GM18502 (cell line): ENCODE results near the gene TREML4.
"Not testable (repeated sequence)": the region's sequence is repeated elsewhere in the genome, so short reads cannot be mapped to it uniquely, and the experiment has no call there.

ENCODE experiments used
- ATAC-seq: cut with Tn5 transposase; IDR thresholded peaks from one replicate; pipeline ENCODE4 v1.9.1; 2021; ENCODE audit warnings: mild to moderate bottlenecking; ENCODE audit not compliant: unreplicated experiment, poor library complexity

TREML4 gene

DNA sequence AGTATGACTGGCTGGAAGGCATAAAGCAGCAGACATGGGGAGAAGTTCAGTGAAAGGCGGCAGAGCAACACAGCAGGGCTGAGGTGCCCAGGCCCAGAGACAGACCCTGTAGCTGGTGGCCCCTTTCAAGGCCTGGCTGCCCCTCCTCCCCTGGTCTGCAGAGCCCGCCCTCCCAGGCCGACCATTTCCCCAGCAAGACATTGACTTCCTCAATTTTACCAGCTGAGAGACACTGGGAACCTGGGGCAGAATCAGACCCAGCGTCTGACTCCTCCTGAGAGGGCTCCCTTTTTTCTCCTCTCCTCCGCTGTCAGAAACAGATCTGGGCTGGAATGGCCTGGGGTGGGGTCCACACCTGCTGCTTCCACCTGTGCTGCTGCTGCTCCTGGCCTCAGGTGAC is at the start of gene TREML4:
Gene TREML4 (plus strand): TSS at position 254 of the 400 bp plus-strand sequence. CDS start 79 bp downstream, at position 333.
- no peak for ATAC-seq

DNA sequence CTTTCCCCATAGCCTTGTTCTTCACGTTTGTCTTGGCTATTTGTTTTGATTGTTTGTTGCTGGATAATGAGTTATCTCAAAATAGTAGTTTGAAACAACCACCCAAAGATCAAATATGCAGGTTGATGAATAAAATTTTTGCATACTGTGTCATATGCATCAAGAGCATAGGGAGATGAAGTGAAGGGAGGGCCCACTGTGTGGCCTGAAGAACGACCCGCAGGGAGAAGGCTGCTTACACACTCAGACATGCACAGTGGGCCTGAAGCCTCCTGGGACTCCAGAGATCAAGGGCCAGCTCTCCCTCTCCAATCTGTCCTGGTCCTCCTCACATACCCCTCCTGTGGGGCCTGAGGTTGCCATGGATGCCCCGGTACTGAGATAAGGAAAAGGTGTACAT is 49.0 kb upstream of the TREML4 start:
- no peak for ATAC-seq

DNA sequence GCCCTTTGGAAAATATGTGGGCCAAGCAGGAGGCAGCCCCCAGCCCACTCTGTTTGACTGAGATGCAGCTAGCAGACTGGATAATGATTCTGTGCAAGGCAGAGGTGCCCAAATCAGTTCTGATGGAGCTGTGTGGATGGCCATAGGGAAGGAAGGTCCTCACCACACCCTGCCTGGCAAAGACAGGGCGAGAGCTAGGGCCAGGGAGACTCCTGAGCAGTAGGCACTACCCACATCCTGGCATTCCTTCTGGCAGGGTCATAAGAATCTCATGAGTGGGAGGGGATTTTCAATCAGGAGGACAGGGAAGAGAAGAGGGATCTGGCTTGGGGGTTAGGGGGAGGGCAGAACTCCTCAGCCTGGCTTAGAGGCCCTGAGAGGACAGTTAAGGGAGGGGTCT is 46.6 kb upstream of the TREML4 start:
- ATAC-seq = no peak

DNA sequence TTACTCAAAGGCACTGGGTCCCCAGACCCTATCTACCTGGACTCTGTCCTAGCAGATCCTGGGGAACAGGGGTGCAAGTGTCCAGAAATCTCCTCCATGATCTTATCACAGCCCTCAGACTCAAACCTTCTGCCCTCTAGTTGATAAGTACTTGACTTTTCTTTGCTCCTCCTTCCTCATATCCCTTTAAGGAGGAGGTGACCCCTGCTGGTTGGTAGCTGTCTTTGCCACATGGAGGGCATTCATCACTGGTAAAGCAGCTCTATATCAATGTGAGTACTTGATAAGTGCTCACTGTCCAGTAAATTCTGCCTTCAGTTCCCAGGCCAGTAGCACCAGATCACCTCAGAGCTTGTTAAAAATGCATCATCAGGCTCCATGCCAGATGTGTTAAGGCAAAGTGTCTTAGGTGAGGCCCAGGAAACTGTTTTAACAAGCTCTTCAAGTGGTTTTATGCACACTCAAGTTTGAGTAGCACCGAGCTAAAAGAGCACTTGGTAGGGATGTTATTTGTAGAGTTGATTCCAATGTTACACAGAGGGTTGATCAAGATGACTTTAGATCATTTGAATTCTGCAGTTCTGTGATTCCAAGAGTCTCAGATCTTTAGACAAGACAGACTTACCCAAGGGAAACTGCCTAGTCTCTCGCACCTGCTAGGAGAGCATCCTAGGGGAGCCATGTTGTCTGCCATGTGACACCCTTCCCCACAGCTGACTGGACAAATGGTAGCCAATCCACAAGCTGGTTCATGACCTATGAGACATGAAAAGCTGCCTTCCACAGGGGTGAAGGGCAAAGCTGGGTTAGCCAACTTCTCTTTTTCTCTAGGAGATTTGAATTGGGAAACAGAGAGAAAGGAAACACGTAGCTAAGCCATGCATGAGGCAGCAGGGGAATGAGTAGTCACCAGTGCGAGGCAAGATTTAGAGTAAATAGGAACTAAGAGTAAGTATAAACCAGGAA is 45.8 kb upstream of the TREML4 start:
- ATAC-seq = peak; percentile 71

- no peak for ATAC-seq
Measured at GRCh38 chr6:41184761-41185160, 43.4 kb upstream of the TREML4 start.

DNA sequence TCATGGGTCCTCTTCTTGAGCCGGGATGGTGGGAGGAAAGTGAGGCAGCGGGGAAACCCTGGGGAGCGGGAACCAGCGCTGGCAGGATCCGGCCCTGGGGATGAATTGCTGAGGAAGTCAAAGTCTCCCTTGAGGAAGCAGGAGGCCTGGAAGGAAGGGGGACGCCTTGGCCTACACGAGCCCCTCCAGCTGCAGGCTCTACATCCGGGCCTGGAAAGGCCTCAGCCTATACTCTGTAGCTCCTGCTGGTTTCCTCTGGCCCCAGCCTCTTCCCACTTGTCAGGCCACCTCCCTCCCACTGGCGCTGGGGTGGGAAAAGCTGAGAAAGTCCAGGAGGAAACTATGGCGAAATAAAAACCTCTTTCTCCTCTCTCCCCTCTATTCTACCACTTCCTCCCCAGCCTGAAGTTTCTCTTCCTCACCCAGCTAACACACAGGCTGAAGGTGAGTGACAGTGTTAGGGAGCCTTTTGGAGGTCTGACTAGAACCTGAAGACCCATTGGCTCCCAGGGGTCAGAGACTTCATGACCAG is 42.1 kb upstream of the TREML4 start:
- ATAC-seq = no peak

DNA sequence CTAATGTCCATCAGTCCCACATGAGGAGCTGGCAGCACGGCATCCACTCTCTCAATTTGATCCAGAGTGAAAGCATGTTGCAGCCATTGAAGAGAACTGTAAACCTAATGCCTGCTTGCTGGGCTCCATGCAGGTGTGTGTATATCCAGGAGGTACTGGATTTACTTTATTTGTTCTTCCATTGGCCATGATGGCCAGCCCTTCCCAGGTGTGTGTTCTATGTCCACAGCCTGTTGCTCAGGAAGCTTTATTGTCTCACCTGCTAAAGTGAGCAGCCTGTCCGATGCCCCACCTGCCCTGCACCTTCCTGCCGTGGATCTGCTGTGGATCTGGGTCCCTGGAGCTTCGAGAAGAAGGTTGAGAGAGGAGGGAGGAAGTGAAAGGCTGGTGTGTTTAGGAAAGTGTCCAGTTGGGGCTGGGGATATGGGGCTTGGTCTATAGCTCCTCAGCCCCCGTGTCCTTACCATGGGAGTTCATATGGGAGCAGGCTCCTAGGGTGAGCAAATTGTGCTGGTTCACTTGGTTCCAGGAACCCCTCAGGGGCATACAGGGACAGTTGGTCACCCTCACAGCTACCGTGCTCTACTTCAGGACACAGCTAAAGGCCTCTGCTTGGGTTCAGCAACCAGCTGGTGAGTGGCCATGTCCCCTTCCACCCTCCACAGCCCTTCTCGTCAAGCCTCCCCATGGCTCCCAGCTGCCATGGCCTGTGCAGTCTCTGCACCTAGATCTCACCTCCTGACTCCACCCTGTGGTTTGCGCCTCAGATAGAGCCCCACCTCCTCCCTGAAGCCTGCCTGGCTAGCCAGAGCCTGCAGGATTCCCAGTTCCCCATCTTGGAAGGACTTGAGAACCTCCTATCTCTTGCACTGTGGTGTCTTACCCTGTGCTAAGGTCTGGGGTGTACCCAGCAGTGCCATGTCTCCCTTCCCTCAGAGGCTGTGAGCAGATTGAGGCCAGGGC is 39.9 kb upstream of the TREML4 start:
- ATAC-seq = no peak

DNA sequence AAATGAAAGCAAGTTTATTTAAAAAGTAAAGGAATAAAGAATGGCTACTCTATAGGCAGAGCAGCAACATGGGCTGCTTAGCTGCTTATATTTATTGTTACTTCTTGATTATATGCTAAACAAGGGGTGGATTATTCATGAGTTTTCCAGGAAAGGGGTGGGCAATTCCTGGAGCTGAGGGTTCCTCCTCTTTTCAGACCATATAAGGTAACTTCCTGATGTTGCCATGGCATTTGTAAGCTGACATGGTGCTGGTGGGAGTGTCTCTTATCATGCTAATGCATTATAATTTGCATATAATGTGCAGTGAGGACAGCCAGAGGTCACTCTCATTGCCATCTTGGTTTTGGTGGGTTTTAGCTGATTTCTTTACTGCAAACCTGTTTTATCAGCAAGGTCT is 39.1 kb upstream of the TREML4 start:
- ATAC-seq = not testable (repeated sequence)

GRCh38 chr6:41189967-41190366 is 38.2 kb upstream of the TREML4 start:
- ATAC-seq = no peak

DNA sequence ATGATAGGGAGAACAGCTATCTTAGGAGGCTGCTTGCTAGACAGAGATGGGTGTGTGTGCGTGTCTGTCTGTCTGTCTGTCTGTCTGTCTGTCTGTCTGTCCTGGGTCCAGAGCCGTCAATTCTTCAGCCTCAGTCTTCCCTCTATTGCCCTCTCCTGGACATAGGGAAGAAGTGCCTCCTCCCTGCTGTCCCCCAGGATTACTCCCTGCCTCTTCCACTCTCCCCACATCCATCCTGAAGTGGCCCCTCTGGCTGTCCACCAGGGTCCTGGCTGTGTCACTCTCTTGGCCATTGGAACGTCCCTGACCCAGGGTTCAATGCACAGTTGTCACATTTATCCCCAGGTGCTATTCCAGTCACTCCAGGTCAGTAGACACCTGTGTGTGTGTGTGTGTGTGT is 37.4 kb upstream of the TREML4 start:
- ATAC-seq = no peak

DNA sequence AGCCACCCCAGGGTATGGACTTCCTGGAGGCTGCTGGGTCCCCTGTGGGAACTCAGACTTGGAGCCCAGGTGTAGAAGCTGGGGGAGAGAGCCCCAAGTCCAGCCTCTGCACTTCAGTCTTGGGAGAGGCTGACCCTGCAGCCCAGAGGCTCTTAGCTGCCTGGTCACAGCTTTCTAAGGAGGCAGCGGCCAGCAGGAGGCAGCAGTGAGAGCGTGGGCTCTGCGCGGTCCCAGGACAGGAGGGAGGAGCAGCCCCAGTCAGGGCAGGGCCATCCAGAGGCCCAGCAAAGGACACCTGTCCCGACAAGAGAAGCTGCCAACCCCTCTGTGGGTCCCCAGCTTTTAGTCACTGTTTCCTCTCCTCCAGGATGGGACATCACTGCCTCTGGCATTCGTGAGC is 36.6 kb upstream of the TREML4 start:
- ATAC-seq = no peak

GRCh38 chr6:41193171-41193734 is 34.9 kb upstream of the TREML4 start:
- no peak for ATAC-seq

DNA sequence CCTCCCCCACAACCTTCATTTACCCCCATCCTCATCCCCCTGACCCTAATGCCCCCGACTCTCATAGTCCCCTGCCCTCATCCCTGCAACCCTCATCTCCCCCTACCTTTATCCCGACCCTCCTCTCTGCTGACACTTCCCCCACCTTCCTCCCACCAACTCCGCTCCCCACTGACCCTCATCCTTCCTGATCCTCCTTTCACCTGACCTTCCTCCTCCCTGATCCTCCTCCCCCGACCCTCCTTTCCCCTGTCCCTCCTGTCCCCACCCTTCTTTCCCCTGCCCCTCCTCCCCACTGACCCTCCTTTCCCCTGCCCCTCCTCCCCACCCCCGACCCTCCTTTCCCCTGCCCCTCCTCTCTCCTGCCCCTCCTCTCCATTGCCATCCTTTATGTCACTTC is 34.3 kb upstream of the TREML4 start:
- ATAC-seq = no peak

DNA sequence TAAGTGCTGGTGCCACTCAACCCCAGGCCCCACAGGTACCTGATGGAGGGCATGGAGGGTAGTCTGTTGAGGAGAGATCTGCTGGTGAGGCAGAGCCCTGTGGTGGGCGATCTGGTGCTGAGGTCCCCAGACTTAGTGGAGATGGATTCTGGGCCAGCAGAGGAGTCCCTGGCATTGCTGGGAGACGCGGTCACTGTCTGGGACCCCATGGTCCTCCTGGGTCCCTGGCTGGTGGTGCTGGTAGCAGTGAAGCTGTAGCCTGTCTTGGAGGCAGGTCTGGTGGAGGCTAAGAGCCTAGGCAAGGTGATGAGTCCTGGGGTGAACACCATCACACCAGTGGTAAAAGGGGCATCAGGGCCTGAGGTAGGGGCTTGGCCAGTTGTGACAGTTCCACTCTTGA is 33.8 kb upstream of the TREML4 start:
- ATAC-seq = no peak

- no peak for ATAC-seq
Measured at GRCh38 chr6:41197234-41197633, 30.9 kb upstream of the TREML4 start.

GRCh38 chr6:41199552-41200246 is 28.4 kb upstream of the TREML4 start:
- peak; percentile 67 for ATAC-seq

DNA sequence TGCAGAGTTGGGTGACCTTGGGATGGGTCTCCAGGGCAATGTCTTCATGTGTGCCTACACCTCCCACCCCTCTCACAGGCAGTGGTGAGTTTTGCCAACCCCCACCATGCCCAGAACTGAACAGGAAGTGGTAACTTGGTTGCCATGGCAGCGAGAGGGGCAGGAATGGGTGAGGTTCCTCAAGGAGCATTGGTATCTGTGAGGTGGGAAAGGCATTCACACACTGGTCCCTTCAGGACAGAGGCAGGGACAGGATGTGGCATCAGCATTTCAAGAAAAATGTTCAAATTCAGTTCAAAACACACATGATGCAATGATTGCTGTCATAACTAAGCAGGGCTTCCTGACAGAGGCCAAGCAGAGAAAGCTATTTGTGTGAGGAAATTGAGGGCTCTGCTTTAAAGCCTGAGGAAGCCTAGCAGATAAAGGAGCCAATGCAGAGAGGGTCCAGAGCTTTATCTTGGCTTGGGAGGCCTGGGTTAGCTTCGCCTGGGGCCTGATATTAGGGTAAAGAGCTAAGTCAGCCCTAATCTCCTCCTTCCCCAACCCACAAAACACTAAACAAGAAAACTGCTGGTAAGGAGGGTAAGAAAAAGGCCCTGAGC is 27.8 kb upstream of the TREML4 start:
- ATAC-seq = peak; percentile 32

DNA sequence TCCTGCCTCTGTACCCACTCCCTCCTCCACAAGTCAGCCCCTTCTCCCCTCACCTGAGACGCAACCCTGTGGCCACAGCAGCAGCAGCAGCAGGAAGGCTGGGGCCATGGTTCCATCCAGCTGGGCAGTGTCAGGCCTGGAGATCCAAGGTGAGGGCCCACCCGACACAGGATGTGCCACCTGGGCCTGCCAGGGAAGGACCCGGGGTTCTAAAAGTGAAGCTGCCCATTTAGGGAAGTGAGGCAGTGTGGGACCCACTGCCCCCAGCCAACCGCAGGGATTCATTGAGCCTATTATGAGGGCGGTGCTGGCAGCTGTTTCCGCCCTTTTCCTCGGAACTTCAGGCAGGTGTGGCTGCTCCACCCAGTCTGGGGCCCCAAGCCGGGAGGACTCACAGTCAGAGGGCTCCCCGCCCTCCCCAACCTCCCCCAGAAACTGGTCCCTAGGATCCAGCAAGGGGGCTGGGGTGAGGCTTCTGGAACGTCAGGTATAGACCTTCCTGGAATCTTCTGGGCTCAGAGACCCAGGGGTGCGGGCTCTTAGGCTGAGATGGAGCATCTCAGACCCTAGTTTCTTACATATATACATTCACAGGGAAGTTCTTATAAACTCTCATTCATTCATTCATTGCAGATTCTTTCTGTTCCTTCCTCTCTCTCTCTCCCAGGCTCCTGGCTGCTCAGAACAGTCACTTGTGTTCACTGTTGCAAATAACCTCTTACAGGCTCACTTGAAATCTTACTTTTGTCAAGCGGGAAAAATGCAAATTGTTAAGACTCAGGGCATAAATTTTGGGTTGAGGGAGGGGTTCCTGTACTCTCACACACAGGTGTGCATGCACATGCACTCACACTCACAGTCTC is 27.0 kb upstream of the TREML4 start, which contains the start of gene TREML2:
Gene TREML2 (minus strand): TSS at position 249 of the 863 bp plus-strand sequence. CDS start 141 bp downstream, at position 108.
- peak; percentile 42 for ATAC-seq
